ENCODE data around the gene ERBB3. TPM values are rescaled to one million over a fixed set of nuclear protein-coding genes. Genes with fewer than 3 reads are reported as not detected.
"Not testable (repeated sequence)": the region's sequence is repeated elsewhere in the genome, so short reads cannot be mapped to it uniquely, and the experiment has no call there.

Gene ERBB3
- polyA plus RNA-seq, 1 experiment, result 6.0 TPM

- Histone ChIP-seq H3K27me3 (ENCODE audit: control insufficient read depth, insufficient read depth, low read length) (no peaks in the 10 kb centered on the region), H3K4me3 (ENCODE audit: low read depth, low read length) (no peak overlapping the region), H3K36me3 (ENCODE audit: control insufficient read depth, insufficient read depth, low read length) (no peaks in the 10 kb centered on the region)
- ChIA-PET POLR2A (no interaction called here), CTCF (interaction anchor here (2.5 to 4.0 kb wide), 2 partner anchors 16 to 17 kb away, joined by 12 to 13 read pairs; partner anchors contain the start of gene ERBB3)
- no peak for DNase-seq (ENCODE audit: low read depth)
- TF ChIP-seq CTCF (IDR thresholded peaks at IDR 0.05; ENCODE audit: insufficient read depth, low read depth, low read length), result no peak
These were observed 17.0 kb upstream of the ERBB3 start for GRCh38 chr12:56062996-56063395.

DNA sequence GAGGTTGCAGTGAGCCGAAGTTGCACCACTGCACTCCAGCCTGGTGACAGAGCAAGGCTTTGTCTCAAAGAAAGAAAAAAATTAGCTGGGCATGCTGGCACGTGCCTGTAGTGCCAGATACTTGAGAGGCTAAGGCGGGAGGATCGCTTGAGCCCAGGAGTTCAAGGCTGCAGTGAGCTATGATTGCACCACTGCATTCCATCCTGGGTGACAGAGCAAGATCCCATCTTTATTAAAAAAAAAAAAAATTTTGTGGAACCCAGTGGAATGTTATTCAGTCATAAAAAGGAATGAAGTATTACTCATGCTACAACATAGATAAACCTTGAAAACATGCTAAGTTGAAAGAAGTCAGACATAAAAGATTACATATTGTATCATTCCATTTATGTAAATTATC, 8.3 kb upstream of the ERBB3 start:
- Histone ChIP-seq H3K27me3 (ENCODE audit: control insufficient read depth, insufficient read depth, low read length) (no peaks in the 10 kb centered on the region), H3K36me3 (ENCODE audit: control insufficient read depth, insufficient read depth, low read length) (no peaks in the 10 kb centered on the region), H3K4me3 (ENCODE audit: low read depth, low read length) (no peak overlapping the region)
- ChIA-PET POLR2A (no interaction called here), CTCF (interaction anchor here (0.9 to 1.2 kb wide), 2 partner anchors 25 to 33 kb away, joined by 3 read pairs; partner anchors contain the start of gene PA2G4)
- TF ChIP-seq CTCF (IDR thresholded peaks at IDR 0.05; ENCODE audit: insufficient read depth, low read depth, low read length), result no peak
- peak; percentile 23 for DNase-seq (ENCODE audit: low read depth)

GRCh38 chr12:56074396-56074795, 5.6 kb upstream of the ERBB3 start:
- H3K36me3 ChIP-seq (ENCODE audit: control insufficient read depth, insufficient read depth, low read length), result no peaks in the 10 kb centered on the region
- CTCF ChIA-PET, result interaction anchor here (0.7 to 1.2 kb wide), 3 partner anchors 13 to 147 kb away, joined by 3 to 4 read pairs (median 3); partner anchors contain the start of gene RNF41
- POLR2A ChIA-PET, result interaction anchor here (0.6 kb wide), 1 partner anchor 113 kb away, joined by 3 read pairs; no protein-coding TSS in a partner anchor
- no peaks in the 10 kb centered on the region for H3K27me3 ChIP-seq (ENCODE audit: control insufficient read depth, insufficient read depth, low read length)
- H3K4me3 ChIP-seq (ENCODE audit: low read depth, low read length), result no peak overlapping the region
- DNase-seq (ENCODE audit: low read depth), result no peak
- no peak for TF ChIP-seq CTCF (IDR thresholded peaks at IDR 0.05; ENCODE audit: insufficient read depth, low read depth, low read length)

DNA sequence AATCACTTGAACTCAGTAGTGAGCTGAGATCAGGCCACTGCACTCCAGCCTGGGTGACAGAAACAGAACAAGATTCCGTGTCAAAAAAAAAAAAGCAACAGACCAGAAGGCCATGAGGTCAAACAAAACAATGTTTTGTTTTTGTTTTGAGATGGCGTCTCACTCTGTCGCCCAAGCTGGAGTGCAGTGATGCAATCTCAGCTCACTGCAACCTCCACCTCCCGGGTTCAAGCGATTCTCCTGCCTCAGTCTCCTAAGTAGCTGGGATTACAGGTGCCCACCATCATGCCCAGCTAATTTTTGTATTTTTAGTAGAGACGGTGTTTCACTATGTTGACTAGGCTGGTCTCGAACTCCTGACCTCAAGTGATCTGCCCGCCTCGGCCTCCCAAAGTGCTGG, 2.0 kb upstream of the ERBB3 start:
- POLR2A ChIA-PET; H3K27me3 ChIP-seq (ENCODE audit: control insufficient read depth, insufficient read depth, low read length); H3K4me3 ChIP-seq (ENCODE audit: low read depth, low read length); CTCF ChIA-PET; H3K36me3 ChIP-seq (ENCODE audit: control insufficient read depth, insufficient read depth, low read length); DNase-seq (ENCODE audit: low read depth): not testable (repeated sequence)

GRCh38 chr12:56078427-56078826, 1.5 kb upstream of the ERBB3 start:
- ChIA-PET CTCF (interaction anchor here (0.9 to 3.3 kb wide), 9 partner anchors 10 to 41 kb away, joined by 3 to 20 read pairs (median 4); partner anchors contain the start of genes PA2G4 and ZC3H10), POLR2A (no interaction called here)
- Histone ChIP-seq H3K27me3 (ENCODE audit: control insufficient read depth, insufficient read depth, low read length) (peaks cover 4% of the 10 kb centered on the region), H3K4me3 (ENCODE audit: low read depth, low read length) (no peak overlapping the region), H3K36me3 (ENCODE audit: control insufficient read depth, insufficient read depth, low read length) (no peaks in the 10 kb centered on the region)
- DNase-seq (ENCODE audit: low read depth), result no peak
- TF ChIP-seq CTCF (IDR thresholded peaks at IDR 0.05; ENCODE audit: insufficient read depth, low read depth, low read length), result no peak

Data from BJ (cell line).